Stimulated activated naive CD8-positive, alpha-beta T cell treated with anti-CD3 and anti-CD28 coated beads, Interleukin-15, Interleukin-2, amounts not matched to agents 100 U/mL and 50 U/mL, for 24 hours (primary cell): ENCODE data around the gene RGS10.
"Not testable (repeated sequence)": the region's sequence is repeated elsewhere in the genome, so short reads cannot be mapped to it uniquely, and the experiment has no call there.

Source experiments
- ATAC-seq: fragments of 150-1000 bp; cut with Tn5 transposase; one replicate; pipeline ENCODE4 v1.10.0; 2021
- DNase-seq: peaks from one replicate; pipeline ENCODE4 v3.0.0; 2021

Gene RGS10

DNA sequence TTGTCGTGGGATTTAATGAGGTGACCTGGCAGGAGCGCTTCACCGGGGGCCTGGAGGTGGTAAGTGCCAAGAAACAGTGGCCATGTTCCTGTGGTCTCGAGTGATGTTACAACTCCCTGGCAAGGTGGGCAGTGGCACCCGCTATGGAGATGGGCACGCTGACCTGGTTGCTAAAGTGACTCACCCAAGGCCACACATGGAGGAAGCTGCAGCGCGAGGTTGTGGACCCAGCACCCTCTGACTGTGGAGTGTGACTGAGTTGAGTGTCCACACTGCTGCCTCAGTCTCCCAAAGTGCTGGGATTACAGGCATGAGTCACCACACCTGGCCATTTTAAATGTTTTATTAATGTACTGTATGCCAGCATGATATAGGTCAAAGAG lies 73.2 kb downstream of the RGS10 start:
- ATAC-seq, result no peak

DNA sequence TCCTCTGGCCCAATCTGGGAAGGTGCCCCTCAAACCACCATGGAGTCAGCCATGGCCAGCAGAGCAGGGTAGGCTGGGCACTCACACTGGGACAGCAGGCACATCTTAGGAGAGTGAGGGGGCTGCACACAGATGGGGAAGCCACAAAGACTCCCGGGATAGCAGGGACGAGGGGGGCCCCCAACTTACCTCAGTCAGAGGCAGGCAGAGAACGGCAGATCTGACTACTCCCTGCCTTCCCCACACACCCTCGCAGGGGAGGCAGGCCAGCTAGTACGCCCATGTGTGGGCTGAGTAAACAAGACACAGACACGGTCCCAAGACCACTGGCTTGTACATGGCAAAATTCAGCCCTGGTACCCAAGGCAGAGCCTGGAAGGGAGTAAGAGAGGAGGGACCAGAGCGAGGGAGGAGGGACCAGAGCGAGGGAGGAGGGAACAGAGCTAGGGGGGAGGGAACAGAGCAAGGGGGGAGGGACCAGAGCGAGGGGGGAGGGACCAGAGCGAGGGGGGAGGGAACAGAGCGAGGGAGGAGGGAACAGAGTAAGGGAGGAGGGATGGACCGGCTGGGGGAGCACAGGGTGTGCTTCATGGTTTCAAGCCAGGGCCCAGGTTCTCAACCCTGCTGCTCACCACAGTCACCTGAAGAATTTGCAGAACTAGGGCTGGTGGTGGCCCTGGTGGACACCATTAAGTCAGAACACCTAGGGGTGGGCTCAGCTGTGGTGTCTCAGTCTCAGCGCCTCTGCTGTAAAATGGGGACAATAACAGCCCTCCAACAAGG lies 73.8 kb downstream of the RGS10 start:
- no peak for ATAC-seq
- DNase-seq, result no peak

More for the DNA sequence above, 73.2 kb downstream of the RGS10 start:
- no peak for DNase-seq

DNA sequence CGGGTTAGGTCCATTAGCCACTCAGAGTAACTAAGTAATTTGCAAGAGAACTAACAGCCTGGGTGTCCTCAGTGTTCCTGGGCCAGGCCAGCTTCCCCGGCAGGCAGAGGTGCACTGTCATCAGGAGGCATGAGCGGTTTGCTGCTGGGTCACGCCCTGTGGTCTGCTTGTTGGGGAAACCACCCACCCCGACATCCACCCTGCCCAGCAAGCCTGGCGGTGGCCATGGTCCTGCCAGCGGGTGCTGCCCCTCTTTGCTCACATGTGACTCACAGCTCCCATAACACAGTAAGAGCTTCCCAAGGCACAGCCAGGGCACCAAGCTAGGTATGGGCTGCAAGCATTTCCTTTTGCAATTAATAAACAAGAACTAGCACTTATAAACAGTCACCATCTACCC lies 75.9 kb downstream of the RGS10 start:
- DNase-seq, result peak; percentile 59
- peak; percentile 93 for ATAC-seq

DNA sequence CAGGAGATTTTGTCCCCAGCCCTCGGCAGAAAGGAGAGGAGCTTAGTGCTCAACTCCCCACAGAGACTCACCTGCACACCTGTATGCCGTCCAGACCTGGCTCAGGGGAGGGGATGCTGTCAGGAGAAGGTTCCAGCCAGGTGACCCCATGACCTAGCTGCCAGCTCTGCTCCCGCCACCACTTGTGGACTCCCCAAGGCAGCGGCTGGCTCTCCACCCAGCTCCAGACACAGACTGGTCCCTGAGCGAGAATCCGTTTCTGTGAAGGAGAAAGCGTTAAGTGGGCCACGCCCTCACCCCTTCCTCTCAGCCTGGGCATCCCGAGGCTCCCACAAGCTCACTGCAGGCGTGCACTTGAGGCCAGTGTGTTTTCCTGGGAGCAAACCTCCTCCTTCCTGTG lies 76.4 kb downstream of the RGS10 start:
- no peak for ATAC-seq
- no peak for DNase-seq

GRCh38 chr10:119465085-119465484 lies 77.4 kb downstream of the RGS10 start:
- DNase-seq, result no peak
- no peak for ATAC-seq

GRCh38 chr10:119463195-119463594 lies 79.3 kb downstream of the RGS10 start:
- DNase-seq, ATAC-seq: not testable (repeated sequence)

GRCh38 chr10:119462773-119463172 lies 79.7 kb downstream of the RGS10 start:
- ATAC-seq (no peak), DNase-seq (no peak)

- ATAC-seq, result no peak
- DNase-seq, result no peak
Observed at GRCh38 chr10:119461923-119462322, 80.6 kb downstream of the RGS10 start.

DNA sequence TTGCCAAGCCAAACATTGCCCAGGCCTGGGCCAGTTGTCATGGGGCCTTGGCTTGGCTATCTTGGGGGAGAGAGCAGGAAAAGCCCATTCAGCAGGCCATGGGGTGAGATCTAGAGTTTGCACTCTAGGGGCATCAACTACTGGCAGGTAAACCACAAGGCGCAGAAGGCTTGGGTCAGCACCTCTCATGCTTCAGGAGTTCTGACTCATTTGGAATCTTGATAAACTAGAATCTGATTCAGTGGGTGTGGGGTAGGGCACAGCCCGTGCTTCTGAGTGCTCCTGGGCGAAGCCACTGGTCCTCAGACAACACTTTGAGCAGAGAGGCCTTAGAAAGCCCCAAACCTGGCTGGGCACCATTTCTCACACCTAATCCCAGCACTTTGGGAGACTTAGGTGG lies 81.1 kb downstream of the RGS10 start:
- ATAC-seq, result peak; percentile 70
- DNase-seq, result no peak

GRCh38 chr10:119460369-119461195 lies 81.9 kb downstream of the RGS10 start:
- DNase-seq (no peak), ATAC-seq (no peak)

- ATAC-seq, result no peak
Observed at GRCh38 chr10:119459681-119460340, 82.7 kb downstream of the RGS10 start.

GRCh38 chr10:119457966-119458766 lies 84.4 kb downstream of the RGS10 start:
- ATAC-seq (no peak), DNase-seq (no peak)

More at GRCh38 chr10:119459681-119460340, 82.7 kb downstream of the RGS10 start:
- no peak for DNase-seq

DNA sequence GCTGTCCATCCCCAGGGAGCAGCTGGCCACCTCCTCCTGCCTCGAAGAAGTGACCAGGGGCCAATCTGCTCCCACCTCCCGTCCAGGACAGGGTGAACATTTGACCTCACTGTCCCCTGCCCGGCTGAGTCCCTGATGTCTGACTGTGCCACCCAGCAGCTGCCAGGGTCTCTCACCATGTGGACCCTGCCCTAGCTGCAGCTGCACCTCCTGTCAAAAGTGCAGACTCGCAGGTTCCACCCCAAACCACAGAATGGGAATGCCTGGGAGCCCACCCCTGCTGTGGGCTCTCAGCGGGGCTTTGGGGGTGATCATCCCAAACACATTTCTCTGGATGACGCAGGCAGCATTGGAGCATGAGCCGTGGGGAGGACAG lies 86.1 kb downstream of the RGS10 start:
- no peak for DNase-seq
- no peak for ATAC-seq

GRCh38 chr10:119455609-119456434 lies 86.7 kb downstream of the RGS10 start:
- ATAC-seq (no peak), DNase-seq (no peak)

DNA sequence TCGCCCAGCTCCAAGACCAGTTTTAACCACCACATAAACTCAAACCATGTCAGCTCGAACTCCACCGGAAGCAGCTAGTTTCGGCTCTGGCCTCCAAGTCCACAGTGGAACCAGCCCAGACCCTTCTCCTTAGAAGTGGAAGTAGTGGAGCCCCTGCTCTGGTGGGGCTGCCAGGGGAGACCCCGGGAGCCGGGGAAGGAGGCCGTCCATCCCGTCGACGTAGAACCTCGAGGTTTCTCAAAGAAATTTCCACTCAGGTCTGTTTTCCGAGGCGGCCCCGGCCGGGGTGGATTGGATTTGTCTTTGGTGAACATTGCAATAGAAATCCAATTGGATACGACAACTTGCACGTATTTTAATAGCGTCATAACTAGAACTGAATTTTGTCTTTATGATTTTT lies 87.5 kb downstream of the RGS10 start:
- ATAC-seq (no peak), DNase-seq (no peak)

- ATAC-seq (no peak), DNase-seq (no peak)
Observed at GRCh38 chr10:119454316-119454715, 88.2 kb downstream of the RGS10 start.

DNA sequence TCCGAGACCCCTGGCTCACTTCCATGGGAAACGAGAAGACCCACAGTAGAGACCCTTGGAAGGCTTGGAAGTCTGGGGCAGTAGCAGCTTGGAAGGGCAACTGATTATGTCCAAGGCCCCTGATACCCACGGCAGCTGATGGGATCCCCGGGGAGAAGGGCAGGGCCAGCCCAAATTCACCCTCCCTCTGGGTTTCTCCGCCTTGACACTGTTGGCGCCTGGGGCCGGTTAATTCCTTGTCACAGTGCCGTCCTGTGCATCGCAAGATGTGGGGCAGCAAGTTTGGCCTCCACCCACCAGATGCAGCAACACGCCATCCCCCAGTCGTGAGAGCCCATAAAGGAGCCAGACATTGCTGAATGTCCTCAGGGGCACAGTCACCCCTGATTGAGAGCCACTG lies 89.2 kb downstream of the RGS10 start:
- no peak for ATAC-seq
- no peak for DNase-seq

DNA sequence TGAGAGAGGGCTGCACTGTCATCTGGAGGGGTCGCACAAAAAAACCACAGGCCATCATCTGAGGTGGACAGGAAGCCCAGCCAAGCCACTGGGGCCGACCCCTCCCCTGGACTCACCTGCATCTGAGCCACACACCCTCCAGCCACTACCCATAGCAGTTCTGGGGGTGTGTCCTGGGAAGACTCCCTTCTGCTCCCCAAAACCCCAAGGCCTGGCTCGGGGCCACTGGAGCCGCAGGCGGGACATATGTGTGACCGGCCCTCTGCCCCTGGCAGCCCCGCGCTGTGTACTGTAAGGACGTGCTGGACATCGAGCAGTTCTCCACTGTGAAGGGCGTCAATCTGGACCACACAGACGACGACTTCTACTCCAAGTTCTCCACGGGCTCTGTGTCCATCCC lies 90.1 kb downstream of the RGS10 start:
- ATAC-seq (no peak), DNase-seq (no peak)

DNA sequence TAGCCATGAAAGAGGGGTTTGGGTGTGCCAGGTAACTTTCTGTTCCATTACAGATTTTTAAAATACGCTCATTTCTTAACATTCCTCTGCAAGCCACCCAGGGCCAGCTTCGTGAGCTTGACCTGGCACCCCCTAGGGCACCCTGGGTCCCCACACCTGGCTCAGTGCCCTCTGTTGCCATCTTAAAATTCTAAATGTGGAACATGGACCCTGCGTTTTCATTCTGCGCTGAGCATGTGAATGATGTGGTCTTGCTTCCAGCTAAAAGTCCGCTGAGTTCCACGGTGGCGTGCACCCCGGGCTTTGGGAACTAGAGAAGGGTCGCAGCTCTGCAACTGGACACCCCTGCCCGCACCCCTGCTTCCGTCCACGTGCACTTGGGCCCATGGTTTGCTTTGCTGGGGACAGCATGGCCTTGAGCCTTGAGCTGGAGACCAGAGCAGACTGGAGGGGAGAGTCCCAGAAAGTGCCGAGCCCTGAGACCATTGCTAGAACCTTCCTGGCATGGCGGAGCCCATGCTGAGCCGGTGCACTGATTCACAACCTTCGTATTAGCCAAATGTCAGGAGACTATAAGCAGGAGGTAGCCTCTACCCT lies 91.1 kb downstream of the RGS10 start:
- ATAC-seq, result no peak

GRCh38 chr10:119450606-119451299 lies 91.8 kb downstream of the RGS10 start:
- DNase-seq (no peak), ATAC-seq (no peak)

More for the DNA sequence above, 91.1 kb downstream of the RGS10 start:
- no peak for DNase-seq
